Common myeloid progenitor, CD34-positive (primary cell): Measurements from ENCODE around the gene ZNF512B.

Source experiments
- CTCF ChIA-PET: fragments of 350-600 bp; sonication (Branson Sonifier 250); formaldehyde crosslinking; loops from one replicate; lab custom pipeline; 2021; ENCODE audit warnings: antibody characterized with exemption; lab: Charles Lee
- POLR2A ChIA-PET: fragments of 350-600 bp; sonication (Branson Sonifier 250); formaldehyde crosslinking; loops from one replicate; lab custom pipeline; 2021; ENCODE audit warnings: antibody characterized with exemption; lab: Charles Lee
- DNase-seq, 3 donors: peaks; one replicate each; pipeline versions ENCODE4 v3.0.0 to v3.0.0-alpha.2; 2013
- H3K27ac ChIP-seq, 2 experiments: 1 replicate in 1 of 2; 2 replicates in 1 of 2; pipeline ENCODE4 v1.7.0; 2013; ENCODE audit warnings: inconsistent platforms in 2 of 2, low read length in 2 of 2, mild to moderate bottlenecking in 2 of 2, low read depth in 1 of 2, moderate library complexity in 1 of 2; ENCODE audit not compliant: severe bottlenecking in 2 of 2, insufficient read depth in 1 of 2, poor library complexity in 1 of 2
- H3K27me3 ChIP-seq, 5 experiments: replicated peaks in 2 of 5; 1 replicate in 3 of 5; 2 replicates in 2 of 5; pipeline versions ENCODE4 v1.6.1 to v1.7.0; 2013; ENCODE audit warnings: low read length in 4 of 5, mild to moderate bottlenecking in 2 of 5, moderate library complexity in 2 of 5, inconsistent platforms in 1 of 5; ENCODE audit not compliant: insufficient read depth in 5 of 5, control insufficient read depth in 4 of 5
- H3K36me3 ChIP-seq, 4 experiments: 1 replicate in 2 of 4; 2 replicates in 2 of 4; pipeline versions ENCODE4 v1.6.1 to v1.7.0; 2013; ENCODE audit warnings: low read length in 3 of 4, control low read depth in 1 of 4, mild to moderate bottlenecking in 1 of 4; ENCODE audit not compliant: control insufficient read depth in 4 of 4, insufficient read depth in 4 of 4
- H3K4me1 ChIP-seq, 4 experiments: 1 replicate in 3 of 4; 2 replicates in 1 of 4; pipeline versions ENCODE4 v1.6.1 to v1.7.1; 2013; ENCODE audit warnings: low read length in 3 of 4, mild to moderate bottlenecking in 3 of 4, control low read depth in 1 of 4, inconsistent platforms in 1 of 4, moderate library complexity in 1 of 4; ENCODE audit not compliant: control insufficient read depth in 4 of 4, insufficient read depth in 4 of 4; ENCODE audit errors: control extremely low read depth in 1 of 4
- H3K4me3 ChIP-seq, 7 experiments: 1 replicate in 4 of 7; 2 replicates in 3 of 7; pipeline versions ENCODE4 v1.5.1 to v1.7.0; 2013; ENCODE audit warnings: mild to moderate bottlenecking in 7 of 7, low read length in 6 of 7, moderate library complexity in 6 of 7, inconsistent platforms in 2 of 7, low read depth in 2 of 7, control low read depth in 1 of 7; ENCODE audit not compliant: insufficient read depth in 4 of 7, control insufficient read depth in 1 of 7; ENCODE audit errors: extremely low read depth in 1 of 7
- H3K9me3 ChIP-seq, 5 experiments: 1 replicate in 4 of 5; 2 replicates in 1 of 5; pipeline versions ENCODE4 v1.6.1 to v1.7.1; 2013; ENCODE audit warnings: low read length in 4 of 5, mild to moderate bottlenecking in 2 of 5, inconsistent platforms in 1 of 5, low read depth in 1 of 5, moderate library complexity in 1 of 5; ENCODE audit not compliant: control insufficient read depth in 4 of 5, insufficient read depth in 2 of 5; ENCODE audit errors: control extremely low read depth in 1 of 5
- WGBS: methylation state at CpG from one replicate; pipeline ENCODE4 v1.1.5; 2013; ENCODE audit not compliant: insufficient coverage; 5-methylcytosine and 5-hydroxymethylcytosine counted together

The ZNF512B gene

DNA sequence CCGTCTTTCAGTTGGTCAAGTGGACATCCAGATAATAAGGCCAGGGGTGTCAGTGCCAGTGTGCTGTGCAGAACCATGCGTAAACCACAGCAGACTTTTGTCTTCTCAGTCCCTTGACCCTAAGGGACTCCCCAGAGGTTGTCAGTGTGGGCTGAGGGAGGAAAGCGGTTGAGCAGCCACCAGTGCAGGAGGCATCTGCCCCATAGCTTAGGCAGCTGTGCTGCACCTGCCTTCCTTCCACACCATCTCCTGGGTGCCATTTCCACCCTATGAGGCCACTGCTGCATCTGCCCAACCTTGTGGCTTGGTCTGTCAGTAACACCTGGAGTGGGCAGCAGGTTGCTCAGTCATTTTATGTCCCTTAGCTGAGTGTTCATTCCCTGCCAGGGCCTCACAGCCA is 37.2 kb upstream of the ZNF512B start:
- H3K36me3 ChIP-seq, result peaks cover 24 to 78% (median 61%) of the 10 kb centered on the region in 4 experiments
- no peak overlapping the region for H3K27ac ChIP-seq
- 100% methylated on average over 3 of the region's 3 CpGs for WGBS
- no peaks in the 10 kb centered on the region for H3K27me3 ChIP-seq
- no peak overlapping the region for H3K4me3 ChIP-seq
- no peak for DNase-seq
- POLR2A ChIA-PET, result no interaction called here
- H3K4me1 ChIP-seq, result peaks cover 0 to 7% (median 7%) of the 10 kb centered on the region in 4 experiments
- CTCF ChIA-PET, result interaction anchor here (0.8 to 1.6 kb wide), 3 partner anchors 22 to 31 kb away, joined by 3 to 5 read pairs (median 3); partner anchors contain the start of gene SAMD10
- H3K9me3 ChIP-seq, result peaks cover 0 to 13% (median 4%) of the 10 kb centered on the region in 5 experiments

GRCh38 chr20:64006490-64006889 is 36.8 kb upstream of the ZNF512B start:
- peaks cover 23 to 79% (median 61%) of the 10 kb centered on the region in 4 experiments for H3K36me3 ChIP-seq
- ChIA-PET CTCF (interaction anchor here (0.8 to 1.6 kb wide), 3 partner anchors 22 to 32 kb away, joined by 3 to 5 read pairs (median 3); partner anchors contain the start of gene SAMD10), POLR2A (no interaction called here)

DNA sequence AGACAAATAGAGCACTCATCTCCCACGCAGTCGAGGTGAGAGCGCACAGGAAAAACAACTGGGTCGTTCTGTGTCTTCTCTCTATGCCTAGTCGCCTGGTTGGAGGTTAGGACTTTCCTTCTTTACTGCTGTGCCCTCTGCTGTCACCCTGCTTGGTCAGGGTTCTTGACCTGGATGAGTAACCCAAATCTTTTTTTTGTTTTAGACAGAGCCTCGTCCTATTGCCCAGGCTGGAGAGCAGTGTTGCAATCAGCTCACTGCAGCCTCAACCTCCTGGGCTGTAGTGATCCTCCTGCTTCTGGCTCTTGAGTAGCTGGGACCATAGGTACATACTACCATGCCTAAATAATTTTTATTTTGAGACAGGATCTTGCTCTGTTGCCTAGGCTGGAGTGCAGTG is 35.7 kb upstream of the ZNF512B start:
- WGBS, result 94% methylated on average over 6 of the region's 6 CpGs
- Histone ChIP-seq H3K27ac (no peak overlapping the region), H3K9me3 (peaks cover 0 to 10% (median 0%) of the 10 kb centered on the region in 5 experiments), H3K4me1 (peaks cover 0 to 7% (median 7%) of the 10 kb centered on the region in 4 experiments), H3K4me3 (no peak overlapping the region), H3K36me3 (peaks cover 18 to 78% (median 54%) of the 10 kb centered on the region in 4 experiments), H3K27me3 (no peaks in the 10 kb centered on the region)
- CTCF ChIA-PET, result interaction anchor here (1.6 kb wide), 1 partner anchor 21 kb away, joined by 5 read pairs; no protein-coding TSS in a partner anchor
- no peak for DNase-seq
- POLR2A ChIA-PET, result no interaction called here

More at GRCh38 chr20:64006490-64006889, 36.8 kb upstream of the ZNF512B start:
- H3K4me3 ChIP-seq, result no peak overlapping the region
- H3K4me1 ChIP-seq, result peaks cover 0 to 7% (median 7%) of the 10 kb centered on the region in 4 experiments
- WGBS, result 92% methylated on average over 8 of the region's 10 CpGs
- H3K27me3 ChIP-seq, result no peaks in the 10 kb centered on the region
- no peak overlapping the region for H3K27ac ChIP-seq
- peaks cover 0 to 13% (median 4%) of the 10 kb centered on the region in 5 experiments for H3K9me3 ChIP-seq
- no peak for DNase-seq

DNA sequence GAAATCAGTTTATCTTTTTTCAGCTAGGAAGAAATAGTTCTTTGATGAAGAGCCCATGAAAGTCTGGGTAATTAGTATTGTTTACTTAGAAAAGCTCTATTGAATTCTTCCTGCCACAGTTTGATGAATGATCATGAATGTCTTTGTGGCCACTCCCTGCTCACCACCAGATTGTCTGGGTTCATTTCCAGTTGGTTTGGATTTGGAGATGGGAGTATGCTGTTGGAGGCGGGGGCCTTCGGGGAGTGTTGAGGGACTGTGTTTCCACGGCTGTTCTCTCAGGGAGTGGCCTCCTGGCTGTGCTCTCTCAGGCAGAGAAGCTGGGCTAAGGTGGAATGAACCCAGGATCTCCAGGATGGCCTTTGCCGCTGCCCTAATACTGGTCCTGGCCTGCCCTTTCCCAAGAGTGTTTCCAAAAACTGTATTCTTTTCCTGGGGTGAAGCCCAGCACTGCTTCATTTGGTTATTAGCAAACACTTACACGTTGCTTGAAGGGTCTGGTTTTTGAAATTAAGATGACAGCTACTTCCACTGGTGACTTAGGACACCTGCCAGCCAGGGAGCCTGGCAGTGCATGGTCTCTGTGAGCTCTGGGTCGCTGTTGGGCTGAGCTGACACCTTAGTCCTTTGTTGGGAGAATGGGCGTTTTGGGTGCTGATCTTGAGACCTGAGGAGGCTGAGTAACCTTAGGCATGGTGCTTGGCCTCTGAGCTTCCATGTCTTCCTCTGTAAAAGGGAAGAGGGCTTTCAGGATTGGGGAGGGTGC is 34.4 kb upstream of the ZNF512B start:
- Histone ChIP-seq H3K9me3 (peaks cover 0 to 10% (median 0%) of the 10 kb centered on the region in 5 experiments), H3K27ac (no peak overlapping the region), H3K4me1 (no peaks in the 10 kb centered on the region), H3K4me3 (no peak overlapping the region), H3K36me3 (peaks cover 13 to 82% (median 57%) of the 10 kb centered on the region in 4 experiments), H3K27me3 (no peaks in the 10 kb centered on the region)
- no peak for DNase-seq
- ChIA-PET CTCF (interaction anchor here (1.1 to 1.5 kb wide), 2 partner anchors 9 to 22 kb away, joined by 3 to 4 read pairs; no protein-coding TSS in a partner anchor), POLR2A (no interaction called here)
- WGBS, result 91% methylated on average over 7 of the region's 7 CpGs

- H3K4me1 ChIP-seq, result no peaks in the 10 kb centered on the region
- WGBS, result 99% methylated on average over 9 of the region's 11 CpGs
- POLR2A ChIA-PET, result no interaction called here
- H3K4me3 ChIP-seq, result no peak overlapping the region
- no peaks in the 10 kb centered on the region for H3K9me3 ChIP-seq
- no peaks in the 10 kb centered on the region for H3K27me3 ChIP-seq
- H3K27ac ChIP-seq, result no peak overlapping the region
- no peak for DNase-seq
- CTCF ChIA-PET, result no interaction called here
- H3K36me3 ChIP-seq, result peaks cover 5 to 76% (median 55%) of the 10 kb centered on the region in 4 experiments
Measured at GRCh38 chr20:64001607-64002011, 31.9 kb upstream of the ZNF512B start.

DNA sequence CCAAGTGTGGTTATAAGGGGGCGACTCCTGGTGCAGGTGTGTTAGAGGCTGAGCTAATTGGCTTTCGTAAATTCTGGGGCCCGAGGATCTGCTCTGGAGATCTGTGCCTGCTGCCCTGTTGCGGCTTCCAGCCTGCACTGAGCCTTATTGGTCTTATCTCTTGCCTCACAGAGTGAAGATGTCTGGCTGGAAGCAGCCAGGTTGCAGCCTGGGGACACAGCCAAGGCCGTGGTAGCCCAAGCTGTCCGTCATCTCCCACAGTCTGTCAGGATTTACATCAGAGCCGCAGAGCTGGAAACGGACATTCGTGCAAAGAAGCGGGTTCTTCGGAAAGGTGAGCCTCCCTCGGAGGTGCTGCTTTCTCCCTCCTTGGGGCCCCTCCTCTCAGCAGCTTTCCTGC is 31.2 kb upstream of the ZNF512B start:
- H3K9me3 ChIP-seq, result no peaks in the 10 kb centered on the region
- no peaks in the 10 kb centered on the region for H3K27me3 ChIP-seq
- no peaks in the 10 kb centered on the region for H3K4me1 ChIP-seq
- CTCF ChIA-PET, result no interaction called here
- no peak for DNase-seq
- no peak overlapping the region for H3K4me3 ChIP-seq
- H3K27ac ChIP-seq, result no peak overlapping the region
- WGBS, result 94% methylated on average over 12 of the region's 12 CpGs
- POLR2A ChIA-PET, result no interaction called here
- peaks cover 5 to 78% (median 58%) of the 10 kb centered on the region in 4 experiments for H3K36me3 ChIP-seq

- POLR2A ChIA-PET, result interaction anchor here (0.8 kb wide), 1 partner anchor 395 kb away, joined by 5 read pairs; no protein-coding TSS in a partner anchor
- CTCF ChIA-PET, result interaction anchor here (0.6 to 1.7 kb wide), 4 partner anchors 9 to 233 kb away, joined by 3 to 4 read pairs (median 3); no protein-coding TSS in a partner anchor
Measured at GRCh38 chr20:63982937-63983336, 13.2 kb upstream of the ZNF512B start.

More at GRCh38 chr20:63982937-63983336, 13.2 kb upstream of the ZNF512B start:
- no peak for DNase-seq
- H3K4me3 ChIP-seq, result no peak overlapping the region
- H3K27ac ChIP-seq, result no peak overlapping the region
- peaks cover 8 to 45% (median 28%) of the 10 kb centered on the region in 4 experiments for H3K36me3 ChIP-seq
- H3K4me1 ChIP-seq, result peaks cover 5 to 37% (median 35%) of the 10 kb centered on the region in 4 experiments
- no peaks in the 10 kb centered on the region for H3K9me3 ChIP-seq
- WGBS, result 98% methylated on average over 12 of the region's 14 CpGs
- H3K27me3 ChIP-seq, result no peaks in the 10 kb centered on the region
